GM21526 (cell line): ENCODE results near the gene CARD11.
A peak's percentile ranks its signal among the peaks of the same experiment; 100 is the strongest.

ENCODE experiments used
- ATAC-seq: cut with Tn5 transposase; IDR thresholded peaks from one replicate; pipeline ENCODE4 v1.9.1; 2021; ENCODE audit warnings: moderate library complexity; ENCODE audit not compliant: unreplicated experiment, low FRiP score

Gene CARD11

DNA sequence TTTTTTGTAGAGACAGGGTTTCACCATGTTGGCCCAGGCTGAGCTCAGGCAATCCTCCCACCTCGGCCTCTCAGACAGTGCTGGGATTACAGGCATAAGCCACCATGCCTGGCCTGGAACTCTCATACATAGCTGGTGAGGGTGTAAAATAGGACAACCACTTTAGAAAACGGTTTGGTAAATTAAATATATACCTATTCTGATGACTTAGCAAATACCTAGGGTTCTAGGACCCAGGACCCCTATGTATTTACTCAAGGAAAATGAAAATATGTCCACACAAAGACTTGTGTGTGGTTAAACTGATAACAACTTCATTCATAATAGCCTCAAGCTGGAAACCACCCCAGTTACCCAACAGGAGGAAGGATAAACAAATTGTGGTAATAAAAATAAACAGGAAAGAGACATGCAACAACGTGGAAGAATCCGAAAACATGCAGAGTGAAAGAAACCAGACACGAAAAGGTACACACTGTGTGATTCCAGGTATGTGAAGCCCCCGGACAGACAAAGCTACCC lies 52.7 kb downstream of the CARD11 start:
- ATAC-seq = no peak

DNA sequence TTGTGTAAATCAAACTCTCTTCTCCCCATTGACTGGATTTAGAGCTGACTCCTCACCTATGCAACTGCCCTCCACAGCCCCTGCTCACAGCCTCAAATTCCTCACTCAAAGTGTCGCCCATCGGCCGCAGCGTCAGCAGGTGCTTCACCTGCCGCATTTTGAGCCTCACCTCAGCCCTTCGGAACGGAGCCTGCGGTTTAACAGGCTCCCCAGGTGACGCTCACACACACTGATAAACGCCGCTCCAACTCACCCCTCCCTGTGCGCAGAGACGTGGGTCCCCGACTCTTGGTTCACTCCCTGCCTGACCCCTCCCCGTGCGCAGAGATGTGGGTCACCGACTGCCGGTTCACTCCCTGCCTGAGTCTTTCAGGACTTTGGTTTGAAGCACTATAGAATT lies 57.1 kb downstream of the CARD11 start:
- ATAC-seq = no peak

DNA sequence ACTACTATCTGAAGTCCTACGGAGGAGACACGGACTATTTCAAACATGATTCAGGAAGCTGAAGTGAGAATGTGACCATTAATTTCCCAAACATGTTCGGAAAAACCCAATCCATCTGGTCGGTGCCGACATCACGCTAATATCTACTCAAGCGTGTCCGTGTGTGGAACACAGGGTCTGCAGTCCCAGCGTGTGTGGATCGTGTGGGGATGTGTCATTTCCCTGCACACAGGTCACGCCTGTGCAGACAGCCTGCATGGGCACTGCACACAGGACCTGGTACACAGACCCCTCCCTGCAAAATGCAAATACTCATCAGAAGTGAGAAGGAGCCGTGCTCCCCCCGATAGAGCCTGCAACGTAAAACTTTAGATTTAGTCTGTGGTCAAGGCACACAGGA lies 57.8 kb downstream of the CARD11 start:
- no peak for ATAC-seq

DNA sequence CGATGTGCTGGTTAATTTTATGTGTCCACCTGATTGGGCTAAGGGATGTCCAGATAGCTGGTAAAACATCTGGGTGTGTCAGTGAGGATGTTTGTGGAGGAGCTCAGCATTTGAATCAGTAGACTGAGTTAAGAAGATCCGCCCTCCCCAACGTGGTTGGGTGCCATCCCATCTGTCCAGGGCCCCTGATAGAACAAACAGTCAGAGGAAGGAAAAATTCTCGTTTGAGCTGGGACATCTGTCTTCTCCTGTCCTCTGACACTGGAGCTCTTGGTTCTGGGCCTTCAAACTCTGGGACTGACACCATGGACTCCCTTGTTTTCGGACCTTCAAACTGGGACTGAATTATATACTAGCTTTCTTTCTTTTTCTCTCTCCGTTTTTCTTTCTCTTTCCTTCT lies 59.6 kb downstream of the CARD11 start:
- ATAC-seq = no peak

DNA sequence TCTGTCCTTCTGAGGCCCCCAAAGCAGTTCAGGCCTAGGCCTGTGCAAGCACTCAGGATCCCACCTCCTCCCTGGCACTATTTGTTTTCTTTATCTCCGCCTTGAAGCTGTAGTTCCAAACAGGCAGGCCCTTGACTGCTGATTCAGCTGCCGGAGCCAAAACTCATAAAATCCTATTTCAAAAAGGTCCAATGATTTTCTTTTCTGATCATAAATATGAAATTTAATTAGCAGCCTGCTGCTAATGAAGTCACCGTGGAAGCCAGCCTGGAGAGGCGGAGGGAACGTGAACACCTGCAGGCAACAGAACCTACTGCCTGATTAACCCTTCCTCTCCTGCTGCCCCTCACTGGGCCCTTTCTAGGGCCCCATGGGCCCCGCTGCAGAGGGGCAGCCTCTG lies 60.1 kb downstream of the CARD11 start:
- ATAC-seq = no peak

DNA sequence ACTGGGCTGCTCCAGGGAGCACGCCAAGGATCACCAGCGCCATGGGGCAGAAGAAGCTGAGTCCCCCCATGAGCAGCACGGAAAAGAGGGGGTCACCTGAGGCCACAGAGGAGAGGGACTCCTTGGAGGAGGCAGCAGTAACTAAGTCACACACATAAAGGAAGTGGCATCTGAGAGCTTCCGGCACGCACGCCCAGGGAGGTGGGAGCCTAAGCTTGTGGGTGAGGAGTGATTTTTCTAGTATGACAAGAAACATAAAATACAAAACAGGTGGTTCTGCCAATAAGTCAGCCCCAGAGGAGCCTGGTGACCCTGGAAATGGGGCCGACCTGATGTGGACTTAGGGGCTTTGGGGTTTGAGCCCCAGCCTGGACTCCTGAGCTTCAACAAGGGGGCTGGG lies 60.8 kb downstream of the CARD11 start:
- no peak for ATAC-seq

DNA sequence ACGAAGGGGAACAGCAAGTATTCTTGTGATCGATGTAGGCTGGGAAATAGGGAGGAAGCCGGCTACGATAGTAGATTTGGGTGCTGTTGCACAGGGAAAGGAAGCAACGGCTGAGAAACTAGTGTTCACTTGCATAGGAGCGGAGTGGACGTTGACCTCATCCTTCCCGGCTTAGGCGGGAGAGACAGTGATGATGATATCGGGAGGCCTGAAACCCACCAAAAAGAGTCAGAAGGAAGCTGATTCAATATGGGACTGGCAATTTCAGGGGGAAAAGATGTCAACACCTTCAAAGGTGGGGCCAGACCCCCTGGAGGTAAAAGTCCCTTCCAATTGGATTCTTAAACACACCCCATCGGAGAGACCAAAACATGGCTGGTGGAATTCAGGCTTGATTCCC lies 61.3 kb downstream of the CARD11 start:
- ATAC-seq = no peak

DNA sequence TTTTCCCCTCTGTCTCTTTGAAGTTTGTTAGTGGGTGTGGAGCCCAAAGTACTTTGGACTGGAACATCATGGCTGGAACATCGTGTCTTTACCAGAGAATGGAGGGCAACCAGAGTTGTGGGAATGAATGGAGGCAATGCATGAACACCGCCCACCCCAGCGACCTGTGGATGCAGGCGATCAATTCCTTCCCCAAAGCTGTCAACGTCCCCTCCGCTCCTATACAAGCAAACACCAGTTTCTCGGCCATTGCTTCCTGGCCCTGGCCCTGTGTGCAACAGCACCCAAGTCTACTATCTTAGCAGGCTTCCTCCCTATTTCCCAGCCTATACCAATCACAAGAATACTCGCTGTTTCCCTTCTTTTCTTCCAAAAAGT lies 62.6 kb downstream of the CARD11 start:
- no peak for ATAC-seq

DNA sequence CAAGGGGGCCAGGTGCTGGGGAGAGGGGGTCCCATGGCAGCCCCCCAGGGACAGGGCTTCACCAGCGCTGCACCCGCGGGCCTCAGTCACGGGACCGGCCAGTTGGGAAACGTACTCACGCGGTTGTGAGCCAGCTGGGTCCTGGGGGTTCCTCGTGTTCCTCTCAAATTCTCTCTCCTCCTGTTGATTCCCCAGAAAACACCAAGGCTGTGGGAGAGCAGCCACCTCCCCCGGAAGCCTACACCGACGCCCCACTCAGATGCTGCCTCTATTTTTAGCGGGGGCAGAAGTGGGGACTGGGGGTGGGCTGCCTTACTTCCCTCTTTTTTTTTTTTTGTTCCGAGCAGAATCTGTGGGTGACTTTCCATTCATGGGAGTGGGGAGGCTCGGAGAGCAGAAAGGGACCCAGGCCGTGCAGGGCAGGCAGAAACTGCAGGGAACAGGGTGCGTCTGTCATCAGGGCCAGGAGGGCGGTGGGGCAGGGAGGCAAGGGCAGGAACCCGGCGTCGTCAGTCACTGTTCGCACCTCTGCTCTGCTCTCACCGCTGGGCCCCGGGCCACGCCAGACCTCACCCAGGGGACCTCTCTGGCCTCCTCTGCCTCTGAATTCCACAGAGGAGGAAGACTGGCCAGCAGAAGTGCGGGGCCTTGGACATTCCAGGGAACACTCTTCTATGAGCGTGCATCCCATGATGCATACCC lies 63.1 kb downstream of the CARD11 start:
- no peak for ATAC-seq

DNA sequence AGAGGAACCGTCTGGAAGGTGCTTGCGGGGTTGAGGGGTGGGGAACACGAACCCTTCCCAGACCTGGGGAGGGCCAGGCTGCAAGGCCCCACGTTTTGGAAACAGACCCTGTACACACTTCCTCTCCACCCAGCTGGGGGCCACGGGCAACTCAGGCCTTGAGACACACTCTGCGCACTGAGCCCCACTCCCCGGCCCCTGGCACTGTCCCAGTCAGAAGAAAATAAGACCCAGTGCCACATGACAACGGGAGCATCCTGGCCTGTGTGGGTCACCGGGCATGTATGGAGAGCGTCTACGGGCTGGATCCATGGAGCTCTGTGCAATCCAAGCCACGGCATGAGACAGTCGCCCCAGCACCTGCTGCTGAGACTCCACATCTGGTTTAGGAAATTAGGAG lies 63.7 kb downstream of the CARD11 start:
- no peak for ATAC-seq

DNA sequence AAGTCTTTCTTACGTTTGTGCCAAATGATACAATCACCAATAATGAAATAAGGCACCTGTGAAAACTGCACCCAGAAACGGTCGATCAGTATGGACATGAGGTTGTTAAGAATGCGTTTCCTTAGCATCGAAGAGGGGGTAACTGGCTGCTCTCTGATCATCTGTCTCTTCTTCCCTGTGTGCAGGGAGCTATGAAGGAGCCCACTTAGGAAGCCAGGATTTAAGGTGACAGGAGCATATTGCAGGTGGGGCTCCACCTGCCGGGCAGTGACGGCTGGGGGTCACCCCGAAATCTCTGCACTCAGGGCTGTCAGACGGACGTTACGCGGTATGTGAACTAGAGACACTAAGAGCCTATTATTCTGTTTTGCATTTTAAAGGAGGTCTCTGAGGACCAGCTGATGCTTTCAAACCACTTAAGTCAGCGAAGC lies 64.5 kb downstream of the CARD11 start:
- ATAC-seq = peak; percentile 34

DNA sequence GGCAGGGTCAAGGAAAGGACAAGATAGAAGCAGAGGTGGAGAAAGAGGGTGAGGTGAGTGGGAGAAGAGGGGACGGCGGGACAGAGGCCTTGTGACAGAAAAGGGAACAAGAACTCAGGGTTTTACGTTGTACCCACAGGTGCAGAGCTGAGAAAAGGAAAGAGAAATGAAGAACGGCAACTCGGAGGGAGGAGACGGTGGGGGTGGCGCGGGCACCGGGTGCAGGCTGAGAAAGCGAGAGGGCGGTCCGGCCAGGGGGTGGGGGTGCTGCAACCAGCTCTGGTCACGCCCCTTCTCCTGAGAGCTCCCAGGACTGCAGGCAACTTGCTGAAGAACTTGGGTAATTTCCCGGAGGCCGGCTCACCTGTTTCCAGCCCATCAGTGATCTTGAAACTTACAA lies 65.3 kb downstream of the CARD11 start:
- peak; percentile 84 for ATAC-seq

DNA sequence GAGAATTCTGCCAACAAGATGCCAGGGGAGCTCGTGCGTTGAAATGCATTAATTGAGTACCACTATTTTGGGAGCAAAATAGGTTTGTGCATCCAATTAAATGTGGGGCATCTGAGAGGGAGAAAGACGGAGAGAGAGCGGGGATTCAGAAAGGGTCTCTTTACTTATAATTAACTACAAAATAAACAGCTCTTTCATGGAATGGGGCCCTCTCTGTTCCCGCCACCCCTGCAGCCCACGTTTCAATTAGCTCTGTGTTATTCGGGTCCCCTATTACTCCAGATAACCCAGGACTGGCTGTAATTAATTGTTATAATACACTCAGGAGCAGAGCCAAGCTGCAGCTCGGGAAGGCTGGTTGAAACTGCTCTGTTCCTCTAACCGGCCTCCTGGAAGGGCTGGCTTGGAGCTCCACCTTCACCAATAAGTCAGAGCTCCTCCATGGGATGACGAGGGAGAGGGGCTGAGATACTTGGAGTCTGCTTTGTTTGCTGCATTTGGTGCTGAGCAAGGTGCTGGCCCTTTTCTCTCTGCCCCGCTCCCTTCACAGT lies 67.8 kb downstream of the CARD11 start:
- no peak for ATAC-seq

DNA sequence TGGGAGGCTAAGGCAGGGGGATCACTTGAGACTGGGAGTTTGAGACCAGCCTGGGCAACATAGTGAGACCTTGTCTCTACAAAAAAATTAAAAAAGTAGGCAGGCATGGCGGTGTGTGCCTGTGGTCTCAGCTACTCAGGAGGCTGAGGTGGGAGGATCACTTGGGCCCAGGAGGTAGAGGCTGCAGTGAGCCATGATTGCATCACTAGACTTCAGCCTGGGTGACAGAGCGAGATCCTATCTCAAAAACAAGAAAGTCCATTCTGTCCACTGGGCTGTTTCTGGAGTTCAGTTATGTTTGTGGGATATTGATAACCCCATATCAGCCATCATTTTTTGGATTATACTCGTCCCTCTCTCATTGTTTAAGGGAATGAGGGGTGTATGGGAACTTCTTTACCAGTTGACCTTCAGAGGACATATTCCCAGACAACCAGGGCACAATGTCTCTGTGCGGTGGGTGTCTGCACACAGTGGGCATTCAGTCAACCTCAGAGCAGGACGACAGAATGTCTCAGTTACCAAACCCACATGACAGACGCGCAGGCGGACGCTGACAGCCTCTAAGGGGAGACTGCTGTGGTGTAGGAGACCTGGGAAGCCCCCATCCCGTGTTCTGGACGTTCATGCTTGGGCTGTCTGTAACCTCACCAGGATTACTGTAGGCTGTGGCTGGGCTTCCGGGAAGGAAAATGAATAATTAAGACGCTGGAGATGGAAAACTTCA lies 69.4 kb downstream of the CARD11 start:
- no peak for ATAC-seq

DNA sequence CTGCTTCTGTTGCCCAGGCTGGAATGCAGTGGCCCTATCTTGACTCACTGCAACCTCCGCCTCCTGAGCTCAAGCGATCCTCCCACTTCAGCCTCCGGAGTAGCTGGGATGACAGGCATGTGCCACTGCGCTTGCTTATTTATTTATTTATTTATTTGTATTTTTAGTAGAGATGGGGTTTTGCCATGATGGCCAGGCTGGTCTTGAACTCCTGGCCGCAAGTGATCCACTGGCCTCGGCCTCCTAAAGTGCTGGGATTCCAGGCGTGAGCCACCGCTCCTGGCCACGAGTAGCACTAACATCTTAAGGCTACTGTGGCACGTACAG lies 70.9 kb downstream of the CARD11 start:
- no peak for ATAC-seq

DNA sequence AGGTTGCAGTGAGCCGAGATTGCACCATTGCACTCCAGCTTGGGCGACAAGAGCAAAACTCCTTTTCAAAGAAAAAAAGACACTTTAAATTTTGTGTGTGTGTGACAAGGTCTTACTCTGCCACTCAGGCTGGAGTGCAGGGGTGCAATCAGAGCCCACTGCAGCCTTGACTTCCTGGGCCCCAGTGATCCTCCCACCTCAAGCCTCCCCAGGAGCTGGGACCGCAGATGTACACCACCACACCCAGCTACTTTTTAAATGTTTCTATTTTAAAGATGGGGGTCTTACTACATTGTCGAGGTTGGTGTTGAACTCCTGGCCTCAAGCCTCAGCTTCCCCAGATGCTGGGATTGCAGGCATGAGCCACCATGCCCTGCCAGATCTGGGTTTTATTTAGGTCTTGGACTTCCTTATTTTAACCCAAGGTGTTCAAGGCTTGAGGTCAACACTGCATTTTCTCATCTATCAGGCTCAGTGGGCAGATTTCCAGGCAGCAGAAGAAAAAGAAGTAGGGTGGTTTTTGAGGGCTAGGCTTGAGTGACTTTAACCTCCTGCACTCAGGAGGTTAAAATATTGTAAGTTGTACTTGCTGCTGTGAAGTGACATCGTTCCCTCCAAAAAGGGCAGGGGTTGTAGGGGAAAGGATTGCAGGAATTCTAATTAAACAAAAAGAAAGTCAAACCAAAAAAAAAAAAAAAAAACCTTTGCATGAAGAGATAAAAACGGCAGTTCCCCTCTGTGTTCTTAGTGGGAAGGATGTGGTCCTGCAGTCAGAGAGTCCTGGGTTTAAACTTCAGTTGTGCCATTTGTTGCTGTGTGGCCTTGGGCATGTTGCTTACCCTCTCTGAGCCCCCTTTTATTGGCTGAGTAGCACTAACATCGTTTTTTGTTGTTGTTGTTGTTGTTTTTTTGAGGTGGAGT lies 71.5 kb downstream of the CARD11 start:
- peak; percentile 61 for ATAC-seq

DNA sequence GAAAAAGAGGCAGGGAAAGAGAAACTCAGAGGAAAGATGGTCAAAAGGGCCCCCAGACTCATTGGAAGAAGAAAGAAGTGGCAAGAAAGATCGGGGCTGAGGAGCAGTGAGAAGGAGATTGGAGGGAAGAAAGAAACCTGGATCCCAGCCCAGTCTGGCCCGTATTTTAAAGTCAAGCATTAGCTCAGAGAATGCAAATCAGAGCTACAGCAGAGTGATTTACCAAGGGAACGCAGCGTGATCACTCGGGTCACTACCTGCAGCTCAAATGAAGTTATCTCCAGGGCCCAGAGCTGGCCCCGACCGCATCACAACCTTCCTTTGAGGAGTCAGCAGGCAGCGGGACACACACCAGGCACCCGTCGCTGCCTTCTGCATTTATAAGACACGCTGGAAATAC lies 72.8 kb downstream of the CARD11 start:
- no peak for ATAC-seq

DNA sequence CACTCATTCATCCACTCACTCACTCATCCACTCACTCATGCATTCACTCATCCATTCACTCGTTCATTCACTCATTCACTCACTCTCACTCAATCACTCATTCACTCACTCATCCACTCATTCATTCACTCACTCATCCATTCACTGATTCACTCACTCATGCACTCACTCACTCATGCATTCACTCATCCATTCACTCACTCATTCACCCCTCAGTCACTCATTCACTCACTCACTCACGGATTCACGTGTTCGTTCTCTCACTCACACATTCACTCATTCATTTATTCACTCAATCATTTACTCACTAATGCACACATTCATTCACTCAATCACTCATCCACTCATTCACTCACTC lies 73.4 kb downstream of the CARD11 start:
- ATAC-seq = no peak

DNA sequence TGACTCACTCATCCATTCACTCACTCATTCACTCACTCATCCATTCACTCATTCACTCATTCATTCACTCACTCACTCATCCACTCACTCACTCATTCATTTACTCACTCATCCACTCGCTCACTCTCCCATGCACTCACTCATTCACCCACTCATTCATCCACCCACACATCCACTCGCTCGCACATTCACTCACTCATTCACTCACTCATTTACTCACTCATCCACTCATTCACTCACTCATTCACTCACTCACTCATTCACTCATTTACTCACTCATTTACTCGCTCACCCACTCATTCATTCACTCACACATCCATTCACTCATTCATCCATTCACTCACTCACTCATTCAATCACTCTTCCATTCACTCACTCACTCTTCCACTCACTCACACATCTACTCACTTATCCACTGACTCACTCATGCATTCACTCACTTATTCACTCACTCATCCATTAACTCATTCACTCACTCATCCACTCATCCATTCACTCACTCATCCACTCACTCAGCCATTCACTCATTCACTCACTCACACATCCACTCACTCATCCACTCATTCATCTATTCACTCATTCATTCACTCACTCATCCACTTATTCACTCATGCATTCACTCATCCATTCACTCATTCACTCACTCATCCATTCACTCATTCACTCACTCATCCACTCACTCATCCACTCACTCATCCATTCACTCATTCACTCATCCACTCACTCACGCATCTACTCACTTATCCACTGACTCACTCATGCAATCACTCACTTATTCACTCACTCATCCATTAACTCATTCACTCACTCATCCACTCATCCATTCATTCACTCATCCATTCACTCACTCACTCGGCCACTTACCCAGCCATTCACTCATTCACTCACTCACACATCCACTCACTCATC lies 74.0 kb downstream of the CARD11 start:
- ATAC-seq = no peak
